HG03103 (cell line): ENCODE results near the gene GCC2.
"Not testable (repeated sequence)": the region's sequence is repeated elsewhere in the genome, so short reads cannot be mapped to it uniquely, and the experiment has no call there.

Experiments
- ATAC-seq: cut with Tn5 transposase; IDR thresholded peaks from one replicate; pipeline ENCODE4 v1.9.1; 2021; ENCODE audit warnings: low read depth; ENCODE audit not compliant: unreplicated experiment

The GCC2 gene

GRCh38 chr2:108444941-108445840, 3.8 kb upstream of the GCC2 start:
- ATAC-seq, result no peak

- no peak for ATAC-seq
These were observed 2.3 kb upstream of the GCC2 start for GRCh38 chr2:108446703-108447102.

- ATAC-seq, result peak; percentile 25
These were observed 894 bp upstream of the GCC2 start for GRCh38 chr2:108447947-108448677.

- ATAC-seq, result peak; percentile 24
These were observed 564 bp downstream of the GCC2 start for GRCh38 chr2:108449410-108450130.

- ATAC-seq, result no peak
These were observed 1.9 kb downstream of the GCC2 start for GRCh38 chr2:108450863-108451262.

- ATAC-seq, result no peak
These were observed 3.0 kb downstream of the GCC2 start for GRCh38 chr2:108451976-108452375.

- not testable (repeated sequence) for ATAC-seq
These were observed 4.5 kb downstream of the GCC2 start for GRCh38 chr2:108453530-108453929.

GRCh38 chr2:108454440-108454839, 5.4 kb downstream of the GCC2 start:
- no peak for ATAC-seq

GRCh38 chr2:108455571-108455970, 6.6 kb downstream of the GCC2 start:
- ATAC-seq, result no peak

GRCh38 chr2:108458082-108458481, 9.1 kb downstream of the GCC2 start:
- no peak for ATAC-seq

GRCh38 chr2:108459441-108459840, 10.4 kb downstream of the GCC2 start:
- no peak for ATAC-seq

GRCh38 chr2:108460345-108461037, 11.5 kb downstream of the GCC2 start:
- ATAC-seq, result peak; percentile 80

GRCh38 chr2:108477099-108477498, 28.1 kb downstream of the GCC2 start:
- no peak for ATAC-seq

- ATAC-seq, result no peak
These were observed 36.2 kb downstream of the GCC2 start for GRCh38 chr2:108485253-108485652.

GRCh38 chr2:108490506-108491122, 41.6 kb downstream of the GCC2 start:
- no peak for ATAC-seq

GRCh38 chr2:108491848-108492247, 42.8 kb downstream of the GCC2 start:
- ATAC-seq, result no peak

GRCh38 chr2:108492364-108492763, 43.4 kb downstream of the GCC2 start:
- ATAC-seq, result no peak

GRCh38 chr2:108496167-108496566, 47.2 kb downstream of the GCC2 start:
- ATAC-seq, result not testable (repeated sequence)

- not testable (repeated sequence) for ATAC-seq
These were observed 58.6 kb downstream of the GCC2 start for GRCh38 chr2:108507620-108508019.

GRCh38 chr2:108512431-108512830, 63.4 kb downstream of the GCC2 start:
- ATAC-seq, result not testable (repeated sequence)
